Measurements from ENCODE around the gene FANCC.

Gene FANCC

DNA sequence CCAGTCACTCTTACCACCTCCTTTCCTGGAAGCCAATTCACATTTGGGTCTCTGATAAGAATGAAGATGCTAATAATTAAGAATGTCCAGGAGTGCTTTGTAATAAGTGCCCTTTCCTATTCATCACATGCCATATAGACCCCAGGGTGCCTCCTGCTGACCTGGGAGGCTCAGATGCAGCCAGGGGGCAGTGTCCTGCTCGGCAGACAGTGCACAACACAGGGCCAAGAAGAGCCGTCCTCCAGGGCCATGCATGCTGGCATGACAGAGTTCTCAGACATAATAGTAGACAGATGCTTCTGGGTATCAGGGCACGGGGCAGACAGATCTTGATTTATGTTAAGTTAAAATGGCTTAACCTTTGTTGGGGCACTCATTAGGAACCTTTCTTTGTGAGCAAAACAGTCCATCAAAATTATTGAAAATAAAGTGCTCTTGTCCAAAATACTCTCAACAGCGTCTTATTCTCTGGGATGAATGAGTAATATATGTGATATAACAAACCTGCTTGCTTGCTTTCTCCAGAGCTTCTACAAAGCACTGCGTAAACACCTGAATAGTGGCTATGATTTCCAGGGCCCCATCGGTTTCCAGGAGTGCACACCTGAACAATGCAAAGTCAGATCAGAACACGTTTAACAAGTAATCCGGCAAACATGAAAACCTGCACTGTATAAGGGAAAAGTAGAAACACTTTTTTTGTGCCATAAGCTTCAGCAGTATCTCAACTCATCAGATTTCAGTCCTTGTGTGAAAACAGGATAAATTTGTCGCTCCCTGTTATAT lies 192.7 kb downstream of the FANCC start:
- no peak for DNase-seq (ENCODE audit: low read depth, low spot score)

DNA sequence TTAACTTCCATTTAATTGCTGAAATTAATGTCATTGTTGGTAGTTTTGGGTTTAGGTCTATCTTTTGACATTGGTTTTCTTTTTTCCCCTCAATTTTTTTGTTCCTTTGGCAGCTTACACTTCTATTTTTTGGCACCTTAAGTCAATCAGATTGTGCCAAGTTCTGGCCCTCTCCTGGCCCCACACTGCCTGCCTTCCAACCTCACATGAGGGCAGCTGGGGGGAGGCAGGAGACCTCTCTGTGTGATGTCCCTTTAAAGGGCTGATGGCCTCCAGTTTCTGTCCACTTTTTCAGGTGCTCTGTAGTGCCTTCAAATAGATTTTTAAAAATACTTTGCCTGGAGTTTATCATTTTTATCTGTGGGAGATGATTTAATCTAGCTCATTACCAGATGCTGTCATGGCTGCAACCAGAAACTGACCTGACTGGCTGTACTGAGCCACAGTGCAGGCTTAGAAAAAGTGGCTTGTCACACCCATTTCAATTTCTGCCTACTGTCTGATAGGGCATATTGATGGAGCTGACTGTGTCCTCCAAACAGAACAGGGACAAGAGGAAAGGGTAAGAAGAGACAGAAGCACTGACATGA lies 196.6 kb downstream of the FANCC start:
- DNase-seq (ENCODE audit: low read depth, low spot score), result no peak

DNA sequence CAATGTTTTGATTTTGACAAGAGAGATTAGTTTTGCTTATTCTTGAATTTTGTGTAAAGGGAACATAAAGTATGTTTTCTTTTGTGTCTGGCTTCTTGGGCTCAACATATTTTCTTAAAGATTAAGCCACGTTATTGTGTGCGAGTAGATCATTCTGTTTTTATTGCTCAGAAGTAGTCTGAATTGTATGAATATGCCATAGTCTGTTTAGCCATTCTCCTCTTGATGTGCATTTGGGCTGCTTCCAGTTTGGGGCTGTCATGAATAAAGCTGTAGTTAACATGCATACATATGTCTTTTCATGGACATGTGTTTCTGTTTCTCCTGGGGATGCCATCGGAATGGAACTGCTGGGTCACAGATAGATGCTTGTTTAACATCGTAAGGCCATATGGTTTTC lies 198.9 kb downstream of the FANCC start:
- DNase-seq (ENCODE audit: low read depth, low spot score), result no peak

DNA sequence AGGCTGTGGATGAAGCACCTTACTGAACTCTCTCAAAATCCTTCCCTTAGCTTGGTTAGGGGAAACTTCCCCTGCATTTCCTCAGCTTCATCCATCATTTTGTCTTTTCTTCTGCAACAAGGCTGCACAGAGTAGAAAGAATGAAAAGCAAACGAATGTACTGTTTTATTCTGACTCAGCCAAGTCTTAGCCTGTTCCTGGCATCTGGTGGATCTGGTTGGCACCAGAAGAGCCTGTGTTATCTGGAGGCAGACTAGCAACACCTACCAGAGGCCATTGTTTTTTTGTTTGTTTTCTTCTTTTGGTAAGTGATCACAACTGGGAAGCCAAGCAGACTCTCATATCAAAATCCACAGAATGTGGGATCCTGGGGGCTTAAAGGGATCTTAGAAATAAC lies 200.7 kb downstream of the FANCC start:
- DNase-seq (ENCODE audit: low read depth, low spot score), result no peak

DNA sequence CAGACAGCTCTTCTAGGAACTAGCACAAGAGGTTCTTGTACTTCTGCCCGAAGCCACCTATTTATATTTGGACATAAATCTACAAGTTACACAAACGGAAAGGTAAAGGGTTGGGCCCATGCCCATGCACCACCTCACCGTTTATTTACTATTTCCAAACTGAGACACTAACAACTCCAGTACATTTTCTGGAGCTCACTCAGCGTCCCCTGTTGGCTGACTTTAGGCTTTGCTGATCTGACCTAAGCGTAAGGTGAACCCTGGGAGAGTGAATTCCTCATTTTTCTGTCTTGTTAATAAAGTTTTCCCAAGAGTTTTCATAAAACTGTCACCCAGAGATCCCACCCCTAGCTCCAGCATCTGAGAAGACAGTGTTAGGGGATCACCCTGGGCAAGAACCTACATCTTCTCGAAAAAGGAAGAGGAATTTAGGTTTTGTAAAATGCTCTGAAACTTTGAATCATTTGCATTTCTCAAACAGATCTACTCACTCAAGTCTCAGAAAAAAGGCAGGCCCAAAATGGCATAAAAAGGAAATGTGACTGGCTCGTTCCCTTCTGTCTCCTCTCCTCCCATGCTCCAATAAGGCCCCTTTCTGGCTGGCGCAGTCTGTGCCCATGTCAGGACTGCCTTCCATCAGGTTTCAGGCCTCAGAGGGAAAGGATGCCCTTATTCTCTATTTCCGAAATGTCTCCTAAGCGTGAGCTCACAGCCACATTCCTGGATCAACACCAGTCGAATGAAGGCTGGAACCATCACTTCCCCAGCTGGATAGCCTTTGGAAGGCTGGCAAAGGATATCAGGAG lies 201.3 kb downstream of the FANCC start:
- no peak for DNase-seq (ENCODE audit: low read depth, low spot score)

DNA sequence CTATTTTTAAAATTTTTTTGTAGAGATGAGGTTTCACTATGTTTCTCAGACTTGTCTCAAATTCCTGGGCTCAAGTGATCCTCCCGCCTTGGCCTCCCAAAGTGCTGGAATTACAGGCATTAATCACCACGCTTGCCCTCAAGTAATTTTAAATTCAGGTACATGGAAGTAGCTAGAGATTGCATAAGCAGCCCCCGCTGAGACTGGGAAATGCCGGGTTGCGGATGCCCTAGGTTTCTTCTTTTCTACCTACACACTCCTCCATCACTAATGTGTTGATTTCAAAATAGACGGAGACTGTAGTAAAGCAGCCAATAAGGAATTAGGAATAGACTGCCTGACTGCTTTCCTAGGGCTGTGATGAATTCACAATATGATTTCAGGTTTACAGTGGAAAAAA lies 202.4 kb downstream of the FANCC start:
- no peak for DNase-seq (ENCODE audit: low read depth, low spot score)

DNA sequence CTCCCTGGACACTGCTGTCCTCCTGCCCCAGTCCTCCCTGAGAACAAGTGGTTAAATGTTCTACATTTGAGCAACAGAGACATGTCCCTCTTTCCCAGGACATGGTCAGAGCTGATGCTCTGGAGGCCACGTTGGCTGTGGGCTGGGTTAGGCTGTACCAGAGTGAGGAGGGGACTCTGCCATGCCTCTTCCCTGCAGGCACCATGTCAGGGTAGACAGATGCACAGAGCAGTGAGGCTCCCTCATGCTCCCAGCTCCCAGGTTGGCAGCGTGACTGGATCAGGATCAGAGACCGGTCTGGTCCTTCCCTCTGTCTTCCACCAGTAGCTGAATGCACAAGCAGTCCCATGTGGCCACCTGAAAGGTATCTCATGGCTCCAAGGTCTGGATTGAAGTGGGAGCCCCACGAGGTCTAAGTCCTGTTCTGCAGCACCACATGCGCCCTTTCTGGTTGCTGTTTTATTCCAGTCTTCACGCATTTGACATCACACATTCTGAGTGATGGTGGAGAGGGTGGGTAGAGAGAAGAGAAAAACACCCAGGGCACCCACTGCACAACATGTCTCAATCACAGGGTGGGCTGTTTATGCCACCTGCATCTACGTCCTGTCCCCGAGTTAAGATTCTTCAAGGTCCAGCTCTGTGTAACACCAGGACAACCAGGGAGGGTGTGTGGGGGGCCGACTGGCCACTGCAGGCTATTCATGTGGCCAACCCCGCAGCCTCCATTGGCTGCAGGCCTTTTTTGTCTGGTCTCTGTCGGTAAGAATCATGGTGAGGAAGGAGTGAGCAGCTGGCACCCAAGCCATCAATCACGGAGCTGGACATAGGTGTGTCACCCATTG lies 204.9 kb downstream of the FANCC start:
- DNase-seq (ENCODE audit: low read depth, low spot score), result no peak

DNA sequence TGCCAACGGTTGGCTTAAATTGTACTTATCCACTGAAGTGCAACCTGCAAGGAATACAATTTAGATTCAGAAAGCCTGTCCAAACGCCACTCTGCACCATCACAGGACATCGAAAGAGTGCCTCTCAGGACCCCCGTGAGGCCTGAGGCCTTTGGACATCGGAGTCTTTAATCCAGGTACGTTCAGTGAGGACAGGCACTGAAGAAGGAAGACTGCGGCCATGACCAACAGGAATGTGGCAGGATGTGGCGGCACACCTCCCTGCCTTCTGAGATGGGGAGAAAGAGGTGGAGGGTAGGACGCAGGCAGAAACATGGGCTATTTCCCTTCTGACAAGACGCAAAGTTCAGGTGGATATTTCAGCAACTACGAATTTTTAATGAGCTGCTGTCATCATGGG lies 205.8 kb downstream of the FANCC start:
- no peak for DNase-seq (ENCODE audit: low read depth, low spot score)

DNA sequence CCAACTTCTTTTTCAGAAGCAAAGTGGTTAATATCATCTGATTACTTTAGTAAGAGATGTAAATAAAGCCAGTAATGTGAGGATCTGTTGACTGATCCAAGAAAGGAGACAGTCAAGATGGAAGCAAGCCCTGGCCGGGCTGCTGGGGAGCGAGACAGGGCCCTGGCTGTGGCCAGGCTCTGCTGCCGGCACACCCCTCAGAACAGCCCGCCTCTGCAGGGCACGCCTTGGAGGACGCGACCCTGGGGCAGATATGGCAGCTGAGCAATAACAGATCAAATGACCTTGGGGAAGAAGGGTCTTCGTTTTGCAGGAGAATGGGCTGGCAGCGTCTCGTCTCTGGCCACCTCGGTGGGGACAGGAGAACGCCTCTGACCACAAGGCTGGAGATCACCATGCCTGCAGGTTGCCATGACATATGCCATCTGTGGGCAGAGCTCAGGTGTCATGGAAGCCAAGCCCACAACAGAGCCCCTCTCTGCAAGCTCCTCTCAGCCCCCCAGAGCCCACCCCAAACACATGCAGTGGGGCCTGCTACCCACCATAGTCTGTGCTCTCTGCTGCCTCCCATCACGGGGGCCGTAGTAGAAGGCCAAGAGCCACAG lies 206.5 kb downstream of the FANCC start:
- DNase-seq (ENCODE audit: low read depth, low spot score), result no peak

DNA sequence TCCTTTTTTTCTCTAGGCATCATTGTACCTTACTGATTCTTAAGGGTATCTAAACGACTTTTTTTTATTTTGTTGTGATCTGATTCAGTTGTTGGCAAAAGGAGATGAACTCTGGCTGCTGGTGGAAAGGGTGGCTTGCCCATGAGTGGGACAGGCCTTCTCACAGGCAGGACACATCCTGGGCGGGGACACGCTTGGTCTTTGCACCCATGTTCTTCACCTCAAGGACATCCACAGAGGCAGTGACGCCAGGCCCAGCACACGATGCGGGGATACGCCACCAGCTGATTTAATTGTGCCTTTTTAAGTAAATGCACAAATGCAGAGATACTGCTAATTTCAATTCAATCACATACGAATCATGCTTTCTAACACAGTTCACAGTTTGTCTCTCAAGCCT lies 208.1 kb downstream of the FANCC start:
- DNase-seq (ENCODE audit: low read depth, low spot score), result no peak

DNA sequence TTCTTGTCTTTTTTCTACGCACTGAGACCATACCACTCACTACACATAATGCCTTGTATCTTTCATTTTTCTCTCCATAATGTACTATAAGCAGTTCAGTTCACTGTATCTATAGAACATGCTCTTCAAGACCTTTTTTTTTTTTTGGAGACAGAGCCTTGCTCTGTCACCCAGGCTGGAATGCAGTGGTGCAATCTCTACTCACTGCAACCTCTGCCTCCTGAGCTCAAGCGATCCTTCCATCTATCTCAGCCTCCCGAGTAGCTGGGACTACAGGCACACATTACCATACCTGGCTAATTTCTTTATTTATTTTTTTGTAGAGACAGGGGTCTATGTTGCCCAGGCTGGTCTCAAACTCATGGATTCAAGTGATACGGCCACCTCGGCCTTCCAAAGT lies 208.7 kb downstream of the FANCC start:
- DNase-seq (ENCODE audit: low read depth, low spot score), result no peak

DNA sequence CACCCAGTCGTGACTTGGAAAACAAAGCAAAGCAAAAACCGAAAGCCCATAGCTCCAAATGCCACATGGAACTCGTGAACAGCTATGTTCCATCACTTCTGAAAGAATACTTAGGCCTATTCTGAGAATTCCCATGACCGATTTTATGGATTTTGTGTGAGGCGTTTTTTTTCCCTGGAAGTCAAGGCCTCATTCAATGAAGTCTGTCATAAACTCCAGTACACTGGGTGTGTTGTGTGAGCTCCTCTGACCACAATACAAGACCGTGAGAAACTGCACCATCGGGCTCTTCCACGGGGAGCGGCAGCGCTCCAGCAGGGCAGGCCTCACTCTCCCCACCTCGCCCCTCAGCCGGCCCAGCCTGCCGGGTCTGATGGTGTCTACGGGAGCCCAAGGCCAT lies 209.5 kb downstream of the FANCC start:
- no peak for DNase-seq (ENCODE audit: low read depth, low spot score)

DNA sequence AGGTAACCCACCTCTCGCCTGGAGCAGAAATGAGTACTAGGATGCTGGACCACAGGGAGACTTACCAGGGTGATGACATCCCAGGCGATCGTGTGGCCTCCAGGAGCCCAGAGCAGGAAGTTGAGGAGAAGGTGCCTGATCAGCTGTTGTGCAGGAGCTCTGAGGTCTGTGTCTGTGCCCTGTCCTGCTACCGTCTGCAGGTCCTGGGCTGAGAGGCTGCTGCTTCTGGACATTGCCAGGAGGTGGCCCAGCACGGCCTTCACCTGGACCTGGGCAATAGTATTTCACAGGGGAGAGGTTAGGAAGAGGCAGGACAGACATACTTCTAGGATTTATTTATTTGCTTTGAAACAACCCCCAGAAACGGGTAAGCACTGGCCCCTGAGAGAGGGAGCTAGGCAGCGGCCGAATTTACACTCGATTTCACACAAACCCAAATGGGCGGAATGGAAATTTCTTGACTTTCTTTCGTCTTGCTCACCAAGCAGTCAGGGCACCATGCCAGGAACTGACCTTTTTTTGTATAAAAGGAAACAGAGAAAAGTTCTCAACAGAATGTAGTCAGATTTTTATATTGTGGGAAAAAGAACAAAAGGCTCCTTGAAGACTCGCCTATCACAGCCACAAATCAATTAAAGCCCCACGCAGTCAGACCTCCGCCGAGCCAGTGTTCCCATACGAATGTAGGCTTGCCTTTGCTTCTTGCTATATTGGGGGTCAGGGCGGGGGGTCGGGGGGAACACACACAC lies 210.3 kb downstream of the FANCC start:
- no peak for DNase-seq (ENCODE audit: low read depth, low spot score)

DNA sequence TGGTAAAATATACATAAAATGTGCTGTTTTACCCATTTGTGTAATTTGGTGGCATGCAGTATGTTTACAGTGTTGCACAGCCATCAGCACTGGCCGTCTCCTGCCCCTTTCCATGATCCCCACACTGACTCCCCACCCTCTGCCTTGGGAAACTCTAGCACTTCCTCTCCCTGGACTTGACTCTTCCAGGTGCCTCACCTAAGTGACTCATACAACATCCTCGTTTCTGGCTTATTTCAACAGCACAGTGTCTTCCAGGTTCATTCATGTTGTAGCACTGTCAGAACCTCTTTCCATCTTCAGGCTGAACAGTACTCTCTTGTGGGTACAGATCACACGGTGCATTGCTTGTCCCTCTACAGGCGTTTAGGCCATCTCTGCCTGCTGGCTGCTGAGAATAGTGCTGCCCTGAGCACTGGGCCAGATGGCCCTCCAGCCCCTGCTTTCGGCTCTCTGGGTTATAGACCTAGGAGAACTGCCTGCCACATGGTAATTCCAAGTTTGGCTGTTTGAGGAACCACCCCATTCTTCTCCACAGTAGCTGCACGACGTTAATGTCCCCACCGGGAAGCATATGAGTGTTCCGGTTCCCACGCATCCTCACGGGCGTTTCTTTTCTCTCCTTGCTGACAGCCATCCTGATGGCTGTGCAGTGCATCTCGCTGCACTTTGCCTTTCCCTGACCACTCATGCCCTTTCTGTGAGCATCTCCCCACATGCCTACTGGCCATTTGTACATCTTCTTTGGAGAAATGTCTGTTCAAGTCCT lies 211.8 kb downstream of the FANCC start:
- no peak for DNase-seq (ENCODE audit: low read depth, low spot score)

DNA sequence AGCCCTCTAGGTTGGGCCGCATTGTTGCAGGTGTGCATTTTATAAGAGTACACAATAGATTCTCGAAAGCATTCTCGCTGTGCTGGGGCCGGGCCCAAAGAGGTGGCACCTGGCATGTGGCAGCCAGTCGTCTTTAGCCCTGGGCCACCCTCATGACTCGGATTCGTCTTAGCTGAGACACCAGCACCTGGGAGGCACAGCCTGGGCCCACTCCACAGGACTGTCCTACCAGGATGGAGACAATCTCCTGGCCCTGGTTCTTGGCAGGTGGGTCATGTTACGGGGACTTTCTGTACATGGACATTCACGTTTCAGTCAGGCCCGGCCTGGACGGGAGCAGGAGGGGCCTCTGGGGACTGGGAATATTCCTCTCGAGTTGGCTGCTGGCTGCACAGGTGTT lies 212.5 kb downstream of the FANCC start:
- DNase-seq (ENCODE audit: low read depth, low spot score), result no peak

DNA sequence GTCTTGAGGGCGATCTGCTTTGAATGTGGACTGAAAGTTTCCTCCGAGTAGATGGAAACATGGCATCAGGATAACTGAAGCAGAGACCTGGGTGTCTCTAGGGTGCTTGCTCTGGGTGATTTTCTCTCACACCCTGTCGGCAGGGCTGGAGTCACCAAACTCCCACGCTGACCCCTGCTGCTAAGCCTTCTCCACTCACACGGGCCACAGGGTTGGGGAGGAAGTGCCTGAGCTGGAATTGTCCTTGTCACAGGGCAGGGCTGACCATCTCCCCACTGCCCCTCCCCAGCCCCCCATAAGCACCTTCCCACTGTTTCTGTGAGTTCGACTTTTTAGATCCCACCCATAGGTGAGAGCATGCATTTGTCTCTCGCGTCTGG lies 212.9 kb downstream of the FANCC start:
- DNase-seq (ENCODE audit: low read depth, low spot score), result no peak

DNA sequence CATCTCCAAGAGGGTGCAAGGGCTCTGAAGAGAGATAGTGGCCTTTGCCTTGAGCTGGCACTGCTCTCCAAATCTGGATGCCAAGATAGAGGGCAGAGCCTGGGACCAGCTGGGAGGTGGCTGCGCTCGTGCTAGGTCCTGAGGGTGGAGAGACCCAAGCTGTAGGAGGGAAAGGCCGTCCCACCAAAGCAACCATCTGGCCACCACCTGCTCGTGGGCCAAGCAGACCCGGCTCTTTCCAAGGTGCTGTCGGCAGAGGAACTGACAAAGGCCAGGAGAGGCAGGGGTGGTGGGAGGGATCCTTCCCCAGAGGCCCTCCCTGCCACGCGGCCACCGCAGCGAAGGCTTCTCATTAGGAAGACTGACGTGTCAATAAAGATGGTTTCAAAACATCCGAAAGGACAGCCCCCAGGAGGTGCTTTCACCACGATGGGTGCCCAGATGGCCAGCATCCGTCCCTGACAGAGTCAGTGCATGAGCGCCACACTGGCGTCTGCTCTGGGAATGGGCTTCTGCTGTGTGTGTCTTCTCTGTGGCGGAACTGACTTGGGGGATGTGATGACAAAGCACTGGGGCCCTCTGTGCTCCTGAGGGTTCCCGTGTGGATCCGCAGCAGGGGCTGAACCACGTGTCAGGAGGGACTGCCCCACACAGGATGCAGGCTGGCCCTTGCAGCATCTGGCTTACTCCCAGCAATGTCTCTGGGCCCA lies 213.5 kb downstream of the FANCC start:
- no peak for DNase-seq (ENCODE audit: low read depth, low spot score)

DNA sequence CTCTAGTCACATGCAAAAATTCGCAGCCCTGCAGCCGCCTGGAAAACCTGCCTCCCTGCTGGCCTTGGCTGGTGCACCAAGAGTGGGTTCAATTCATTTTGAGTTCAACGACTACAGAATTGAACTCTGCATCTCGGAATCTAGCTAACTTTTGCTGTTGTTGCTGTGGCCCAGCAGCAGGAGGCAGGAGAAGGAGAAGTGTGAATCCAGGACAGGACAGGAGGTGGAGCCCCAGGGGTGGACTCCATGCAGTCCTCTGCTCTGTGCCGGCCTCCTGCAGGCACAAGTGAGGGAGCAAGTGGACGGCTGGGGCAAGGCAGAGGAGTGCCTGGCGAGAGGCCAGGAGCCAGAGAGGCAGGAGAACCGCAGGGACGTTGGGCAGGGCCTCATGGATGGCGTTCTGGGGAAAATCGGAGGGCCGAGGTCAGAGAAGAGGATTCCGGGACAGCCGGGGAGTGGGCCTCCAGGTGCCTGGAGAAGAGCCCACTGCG lies 214.2 kb downstream of the FANCC start:
- DNase-seq (ENCODE audit: low read depth, low spot score), result no peak

DNA sequence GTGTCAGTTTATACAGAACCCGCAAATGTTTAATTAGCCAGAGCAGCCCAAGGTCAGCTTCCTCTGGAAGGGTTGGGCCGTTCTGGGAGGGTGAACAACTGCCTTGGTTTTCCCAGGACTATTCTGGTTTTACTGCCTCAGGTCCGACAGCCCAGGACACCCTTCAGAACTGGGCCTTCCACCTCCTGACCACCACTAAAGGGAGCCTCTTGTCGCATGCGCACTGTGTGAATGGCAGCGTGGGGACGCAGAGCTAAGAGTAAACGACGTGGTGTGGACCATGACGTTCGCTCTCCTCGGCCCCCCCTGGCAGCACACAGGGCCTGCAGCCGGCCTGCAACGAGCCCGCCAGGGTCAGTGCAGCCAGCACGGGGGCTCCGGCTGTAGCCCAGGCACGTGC lies 214.9 kb downstream of the FANCC start:
- no peak for DNase-seq (ENCODE audit: low read depth, low spot score)
